Spleen (tissue), 11 donors: ENCODE measurements around the gene IGHMBP2. TPM values are rescaled to one million over a fixed set of nuclear protein-coding genes. Genes with fewer than 3 reads are reported as not detected.
"Not testable (repeated sequence)": the region's sequence is repeated elsewhere in the genome, so short reads cannot be mapped to it uniquely, and the experiment has no call there.

Experiments
- DNase-seq: peaks from one replicate; pipeline ENCODE4 v3.0.0-alpha.2; 2020
- H3K27ac ChIP-seq, 8 donors: fragments of 200-600 bp; sonication (generic) in 7 of 8; 1 replicate in 4 of 8; 2 replicates in 4 of 8; pipeline versions ENCODE4 v1.5.0 to v1.8.0; 2016 to 2021; ENCODE audit warnings: inconsistent platforms in 4 of 8, mild to moderate bottlenecking in 4 of 8, moderate library complexity in 1 of 8
- H3K27me3 ChIP-seq, 7 donors: fragments of 200-600 bp; sonication (generic) in 6 of 7; replicated peaks in 1 of 7; 1 replicate in 4 of 7; 2 replicates in 3 of 7; pipeline versions ENCODE4 v1.5.0 to v1.8.0; 2016 to 2021; ENCODE audit warnings: inconsistent platforms in 3 of 7, mild to moderate bottlenecking in 1 of 7
- H3K36me3 ChIP-seq, 6 donors: fragments of 200-600 bp; sonication (generic) in 5 of 6; 1 replicate in 4 of 6; 2 replicates in 2 of 6; pipeline versions ENCODE4 v1.5.0 to v1.8.0; 2016 to 2021; ENCODE audit warnings: inconsistent platforms in 2 of 6
- H3K4me1 ChIP-seq, 6 donors: fragments of 200-600 bp; sonication (generic) in 5 of 6; 1 replicate in 3 of 6; 2 replicates in 3 of 6; pipeline versions ENCODE4 v1.5.0 to v1.8.0; 2016 to 2021; ENCODE audit warnings: inconsistent platforms in 3 of 6
- H3K4me3 ChIP-seq, 8 donors: fragments of 200-600 bp; sonication (generic) in 7 of 8; 1 replicate in 4 of 8; 2 replicates in 4 of 8; pipeline versions ENCODE4 v1.5.0 to v1.8.0; 2016 to 2021; ENCODE audit warnings: inconsistent platforms in 4 of 8, mild to moderate bottlenecking in 4 of 8, moderate library complexity in 2 of 8
- H3K9me3 ChIP-seq, 8 donors: fragments of 200-600 bp; sonication (generic) in 7 of 8; 1 replicate in 4 of 8; 2 replicates in 4 of 8; pipeline versions ENCODE4 v1.5.0 to v1.8.0; 2016 to 2021; ENCODE audit warnings: inconsistent platforms in 4 of 8
- POLR2A ChIP-seq, 3 donors: fragments of 450-650 bp; IDR thresholded peaks; one replicate each; pipeline ENCODE4 v1.5.1; 2017; ENCODE audit warnings: antibody characterized with exemption in 3 of 3, mild to moderate bottlenecking in 1 of 3
- POLR2AphosphoS5 ChIP-seq, 3 donors: sonication (generic); formaldehyde crosslinking; IDR thresholded peaks; one replicate each; pipeline ENCODE4 v1.5.1; 2017; ENCODE audit warnings: antibody characterized with exemption in 3 of 3
- WGBS, 5 donors: extraction: QIAGEN DNeasy Blood & Tissue Kit in 3 of 5; methylation state at CpG; one replicate each; pipeline versions ENCODE4 v1.1.5 to v1.1.7; 2013 to 2018; 5-methylcytosine and 5-hydroxymethylcytosine counted together
- intact Hi-C: fragments of 100-400 bp; cut with DNase I; formaldehyde crosslinking; loops from one replicate; pipeline ENCODE4 v1.15.0; 2023; ENCODE audit warnings: low total_unique reads
- polyA plus RNA-seq, 3 donors: library from polyadenylated mRNA; stranded (reverse); fragments of 200-250 nt; gene quantifications; one replicate each; pipeline ENCODE4 v1.2.1, GENCODE V29; 2013
- total RNA-seq, 7 donors: library from RNA; depleted of rRNA in 3 of 7; stranded (reverse); fragments of >200 nt in 3 of 7; fragmentation: NEBNext Ultra II Directional in 4 of 7; extraction: Animal tissue kit (Norgen Biotek cat#: 25700) in 4 of 7; gene quantifications; one replicate each; pipeline versions ENCODE4 v1.1.0 to v1.2.1, GENCODE V29; 2016 to 2021
- TF ChIP-seq, protein P1 (sequence below), 11 experiments: fragments of 200-600 bp in 7 of 11; fragments of 450-650 bp in 4 of 11; sonication (generic) in 4 of 11; IDR thresholded peaks in 8 of 11; conservative IDR thresholded peaks in 3 of 11; 1 replicate in 7 of 11; 2 replicates in 4 of 11; pipeline versions ENCODE4 v1.4.0 to v1.8.0; 2016 to 2021; ENCODE audit warnings: antibody characterized with exemption in 11 of 11, inconsistent platforms in 4 of 11, mild to moderate bottlenecking in 1 of 11
- donor health status: healthy with polysubstance abuse.
- donor health status: DM: no; HTN: no; CAD: no; lungs with moderate emphysema.
- donor health status: DM: no; HTN: no; CAD: no.
- donor health status: Bipolar disorder and iron deficiency.
- donor health status: healthy.
- donor health status: DM: no; HTN: no; CAD: no.
- donor health status: DM: yes; HTN: yes; CAD: no.

IGHMBP2 gene
- total and polyA plus RNA-seq, 10 donors: 8.2 to 31.6 (median 24.6) TPM

DNA sequence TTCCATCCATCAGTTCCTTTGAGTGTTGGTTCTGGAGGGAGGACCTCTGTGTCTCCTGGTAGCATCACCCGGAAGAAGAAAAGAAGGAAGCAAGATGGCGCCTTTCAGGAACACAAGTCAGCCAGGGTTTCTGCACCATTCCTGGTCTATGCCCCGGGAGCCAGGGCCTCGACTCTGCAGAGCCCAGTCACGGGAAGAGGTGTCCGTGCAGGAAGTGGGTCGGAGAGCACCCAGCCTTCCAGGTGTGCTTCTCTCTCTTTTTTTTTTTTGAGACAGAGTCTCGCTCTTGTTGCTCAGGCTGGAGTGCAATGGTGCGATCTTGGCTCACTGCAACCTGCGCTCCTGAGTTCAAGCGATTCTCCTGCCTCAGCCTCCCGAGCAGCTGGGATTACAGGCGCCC, 21.3 kb upstream of the IGHMBP2 start:
- WGBS, 5 donors: 87 to 98% (median 90%) methylated on average over 13 of the region's 13 CpGs
- no peak for DNase-seq
- no peak overlapping the region for H3K27ac ChIP-seq
- TF ChIP-seq, protein P1, sequence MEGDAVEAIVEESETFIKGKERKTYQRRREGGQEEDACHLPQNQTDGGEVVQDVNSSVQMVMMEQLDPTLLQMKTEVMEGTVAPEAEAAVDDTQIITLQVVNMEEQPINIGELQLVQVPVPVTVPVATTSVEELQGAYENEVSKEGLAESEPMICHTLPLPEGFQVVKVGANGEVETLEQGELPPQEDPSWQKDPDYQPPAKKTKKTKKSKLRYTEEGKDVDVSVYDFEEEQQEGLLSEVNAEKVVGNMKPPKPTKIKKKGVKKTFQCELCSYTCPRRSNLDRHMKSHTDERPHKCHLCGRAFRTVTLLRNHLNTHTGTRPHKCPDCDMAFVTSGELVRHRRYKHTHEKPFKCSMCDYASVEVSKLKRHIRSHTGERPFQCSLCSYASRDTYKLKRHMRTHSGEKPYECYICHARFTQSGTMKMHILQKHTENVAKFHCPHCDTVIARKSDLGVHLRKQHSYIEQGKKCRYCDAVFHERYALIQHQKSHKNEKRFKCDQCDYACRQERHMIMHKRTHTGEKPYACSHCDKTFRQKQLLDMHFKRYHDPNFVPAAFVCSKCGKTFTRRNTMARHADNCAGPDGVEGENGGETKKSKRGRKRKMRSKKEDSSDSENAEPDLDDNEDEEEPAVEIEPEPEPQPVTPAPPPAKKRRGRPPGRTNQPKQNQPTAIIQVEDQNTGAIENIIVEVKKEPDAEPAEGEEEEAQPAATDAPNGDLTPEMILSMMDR (IDR thresholded peaks at IDR 0.05 in 8 of 11, conservative IDR thresholded peaks at IDR 0.05 in 3 of 11): no peak
- TF ChIP-seq POLR2AphosphoS5 (IDR thresholded peaks at IDR 0.05) (no peak), POLR2A (IDR thresholded peaks at IDR 0.05) (no peak)
- no peak overlapping the region for H3K4me3 ChIP-seq
- H3K36me3 ChIP-seq: peaks cover 0 to 3% (median 0%) of the 10 kb centered on the region in 6 donors
- H3K27me3 ChIP-seq: no peaks in the 10 kb centered on the region
- H3K9me3 ChIP-seq: no peaks in the 10 kb centered on the region
- intact Hi-C loops: no loop called here
- H3K4me1 ChIP-seq: no peaks in the 10 kb centered on the region

DNA sequence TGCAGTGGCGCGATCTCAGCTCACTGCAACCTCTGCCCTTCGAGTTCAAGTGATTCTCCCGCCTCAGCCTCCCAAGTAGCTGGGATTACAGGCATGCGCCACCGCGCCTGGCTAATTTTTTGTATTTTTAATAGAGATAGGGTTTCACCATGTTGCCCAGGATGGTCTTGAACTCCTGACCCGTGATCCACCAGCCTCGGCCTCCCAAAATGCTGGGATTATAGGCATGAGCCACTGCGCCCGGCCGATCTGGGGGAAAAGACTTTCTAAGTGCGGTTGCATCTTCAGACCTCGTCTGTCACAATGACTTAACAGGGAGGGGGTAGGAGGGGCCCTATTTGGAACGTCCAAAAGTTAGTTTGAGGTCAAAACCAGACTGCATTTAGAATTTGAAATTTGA, 18.9 kb upstream of the IGHMBP2 start:
- H3K4me1 ChIP-seq, H3K4me3 ChIP-seq, intact Hi-C loops, H3K9me3 ChIP-seq, H3K27me3 ChIP-seq, H3K27ac ChIP-seq: not testable (repeated sequence)
- peaks cover 0 to 10% (median 3%) of the 10 kb centered on the region in 6 donors for H3K36me3 ChIP-seq
- WGBS, 5 donors: 93 to 98% (median 93%) methylated on average over 15 of the region's 15 CpGs
- DNase-seq: peak; percentile 15

DNA sequence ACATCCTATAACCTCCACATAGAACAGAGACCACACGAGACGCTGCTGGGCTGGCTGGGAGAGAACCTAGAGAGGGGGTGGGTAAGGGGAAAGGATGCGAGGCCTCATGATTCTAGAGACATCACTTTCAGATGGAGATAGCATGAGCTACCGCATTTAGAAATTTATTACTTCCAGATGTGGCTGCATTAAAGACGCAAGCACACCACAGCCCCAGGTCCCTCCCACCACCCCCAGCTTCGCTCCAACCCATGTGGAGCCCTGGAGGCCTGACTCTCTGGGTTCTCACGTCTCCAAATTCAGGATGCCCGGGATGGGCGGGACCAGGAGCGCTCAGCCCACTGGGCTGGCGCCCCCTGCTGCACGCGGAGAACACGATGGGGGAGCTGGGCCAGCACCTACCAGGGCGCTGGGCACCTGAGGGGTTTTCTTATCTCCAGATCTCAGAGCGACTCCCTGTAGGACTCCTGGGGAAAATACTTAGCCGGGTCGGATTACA, 13.7 kb upstream of the IGHMBP2 start:
- Histone ChIP-seq H3K36me3 (peaks cover 3 to 55% (median 48%) of the 10 kb centered on the region in 6 donors), H3K4me3 (no peak overlapping the region), H3K9me3 (no peaks in the 10 kb centered on the region), H3K27me3 (no peaks in the 10 kb centered on the region), H3K4me1 (no peaks in the 10 kb centered on the region), H3K27ac (no peak overlapping the region)
- intact Hi-C loops: no loop called here
- peak in 1 of 3 donors; percentile 15 for TF ChIP-seq POLR2AphosphoS5 (IDR thresholded peaks at IDR 0.05)
- TF ChIP-seq POLR2A (IDR thresholded peaks at IDR 0.05): no peak
- TF ChIP-seq, protein P1 (IDR thresholded peaks at IDR 0.05 in 8 of 11, conservative IDR thresholded peaks at IDR 0.05 in 3 of 11): peak in 5 of 11 experiments; percentile 16 to 44 (median 34)
- DNase-seq: peak; percentile 56
- 73 to 84% (median 82%) methylated on average over 17 to 18 of the region's 18 CpGs for WGBS, 5 donors

DNA sequence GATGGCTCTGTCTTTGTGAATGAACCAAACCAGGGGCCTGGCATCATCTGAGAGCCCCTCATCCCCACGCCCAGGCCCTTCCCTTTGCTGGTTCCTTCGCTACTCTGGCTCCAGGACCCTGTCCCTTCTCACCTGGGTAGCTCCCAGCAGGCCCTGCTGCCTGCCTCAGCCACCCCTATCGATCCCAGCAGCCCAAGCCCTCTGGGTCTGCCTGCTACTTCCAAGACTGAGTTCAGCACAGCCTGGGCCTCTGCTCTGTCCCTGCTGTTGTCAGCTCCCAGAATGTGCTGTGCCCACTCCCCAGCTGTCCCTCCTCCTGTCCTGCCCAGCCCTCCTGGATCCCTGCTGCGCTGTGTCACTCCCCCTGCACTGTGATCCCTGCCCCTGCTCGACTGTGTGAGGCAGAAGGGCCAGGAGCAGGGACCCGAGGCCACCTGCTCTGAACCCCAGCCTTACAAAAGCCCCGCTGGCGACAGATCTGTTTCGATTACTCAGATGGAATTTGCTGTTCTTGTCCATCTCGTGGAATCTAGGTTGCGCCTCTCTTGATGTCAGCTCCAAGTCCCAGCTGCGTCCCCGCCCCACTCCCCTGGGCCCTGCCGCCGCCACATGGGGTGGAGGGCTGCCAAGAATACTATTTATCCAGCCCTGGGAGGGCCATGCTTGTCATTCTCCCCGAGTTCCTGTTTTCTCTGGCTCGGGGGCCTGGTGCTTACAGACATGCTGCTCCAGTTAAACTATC, 13.0 kb upstream of the IGHMBP2 start:
- TF ChIP-seq, protein P1 (IDR thresholded peaks at IDR 0.05 in 8 of 11, conservative IDR thresholded peaks at IDR 0.05 in 3 of 11): no peak
- TF ChIP-seq POLR2A (IDR thresholded peaks at IDR 0.05): no peak
- TF ChIP-seq POLR2AphosphoS5 (IDR thresholded peaks at IDR 0.05): peak in 1 of 3 donors; percentile 22
- peak; percentile 61 for DNase-seq
- Histone ChIP-seq H3K4me1 (no peaks in the 10 kb centered on the region), H3K4me3 (no peak overlapping the region), H3K27ac (no peak overlapping the region), H3K27me3 (no peaks in the 10 kb centered on the region), H3K9me3 (no peaks in the 10 kb centered on the region), H3K36me3 (peaks cover 3 to 62% (median 55%) of the 10 kb centered on the region in 6 donors)
- 58 to 82% (median 75%) methylated on average over 17 of the region's 17 CpGs for WGBS, 5 donors
- intact Hi-C loops: no loop called here
